ENCODE results near the gene USP25.

DNA sequence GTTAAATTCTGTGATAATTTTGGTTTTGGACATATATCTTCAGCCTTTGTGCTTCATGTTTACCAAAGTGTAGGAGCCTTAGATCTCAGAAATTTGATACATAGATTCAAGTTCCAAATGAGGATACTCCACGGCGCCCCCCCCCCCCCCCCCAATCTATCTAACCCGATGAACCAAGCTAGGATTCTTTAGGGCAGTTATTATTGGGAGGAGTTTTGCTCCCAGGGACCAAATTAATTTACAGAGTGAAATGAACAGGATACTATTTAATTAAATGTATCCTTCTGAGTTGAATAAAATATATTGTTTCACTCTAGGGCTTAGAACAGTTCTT lies 3.2 kb downstream of the USP25 start:
- TF ChIP-seq, protein P1, sequence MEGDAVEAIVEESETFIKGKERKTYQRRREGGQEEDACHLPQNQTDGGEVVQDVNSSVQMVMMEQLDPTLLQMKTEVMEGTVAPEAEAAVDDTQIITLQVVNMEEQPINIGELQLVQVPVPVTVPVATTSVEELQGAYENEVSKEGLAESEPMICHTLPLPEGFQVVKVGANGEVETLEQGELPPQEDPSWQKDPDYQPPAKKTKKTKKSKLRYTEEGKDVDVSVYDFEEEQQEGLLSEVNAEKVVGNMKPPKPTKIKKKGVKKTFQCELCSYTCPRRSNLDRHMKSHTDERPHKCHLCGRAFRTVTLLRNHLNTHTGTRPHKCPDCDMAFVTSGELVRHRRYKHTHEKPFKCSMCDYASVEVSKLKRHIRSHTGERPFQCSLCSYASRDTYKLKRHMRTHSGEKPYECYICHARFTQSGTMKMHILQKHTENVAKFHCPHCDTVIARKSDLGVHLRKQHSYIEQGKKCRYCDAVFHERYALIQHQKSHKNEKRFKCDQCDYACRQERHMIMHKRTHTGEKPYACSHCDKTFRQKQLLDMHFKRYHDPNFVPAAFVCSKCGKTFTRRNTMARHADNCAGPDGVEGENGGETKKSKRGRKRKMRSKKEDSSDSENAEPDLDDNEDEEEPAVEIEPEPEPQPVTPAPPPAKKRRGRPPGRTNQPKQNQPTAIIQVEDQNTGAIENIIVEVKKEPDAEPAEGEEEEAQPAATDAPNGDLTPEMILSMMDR (IDR thresholded peaks at IDR 0.05; ENCODE audit: low read depth, low read length, poor library complexity, severe bottlenecking): no peak
- no peak for TF ChIP-seq EZH2phosphoT487 (IDR thresholded peaks at IDR 0.05; ENCODE audit: borderline replicate concordance, low read length)

Data from DOHH2 (cell line).